HepG2 (cell line): ENCODE measurements around the gene MRPL2. TPM values are rescaled to one million over a fixed set of nuclear protein-coding genes. Genes with fewer than 3 reads are reported as not detected.
A peak's percentile ranks its signal among the peaks of the same experiment; 100 is the strongest.

Experiments used
- GPN1 ChIP-seq: sonication (generic); formaldehyde crosslinking; IDR thresholded peaks from 2 replicates; pipeline ENCODE4 v1.5.1; 2020; ENCODE audit warnings: missing genetic modification reagents, borderline replicate concordance
- HMGA1 ChIP-seq: sonication (generic); formaldehyde crosslinking; conservative IDR thresholded peaks from 2 replicates; pipeline ENCODE4 v1.4.0; 2020; ENCODE audit warnings: missing genetic modification reagents
- HNRNPUL1 ChIP-seq: fragments of 200-400 bp; formaldehyde crosslinking; IDR thresholded peaks from 2 replicates; pipeline ENCODE4 v1.6.1; 2017; ENCODE audit warnings: low read depth, mild to moderate bottlenecking, low read length, moderate library complexity
- NCOR1 ChIP-seq: fragments of 200-600 bp; sonication (generic); IDR thresholded peaks from 2 replicates; pipeline ENCODE4 v1.7.0; 2017; ENCODE audit warnings: antibody characterized with exemption, low read length, borderline replicate concordance
- REL ChIP-seq: sonication (generic); formaldehyde crosslinking; conservative IDR thresholded peaks from 2 replicates; pipeline ENCODE4 v1.8.0; 2022; ENCODE audit warnings: mild to moderate bottlenecking, missing genetic modification reagents, moderate library complexity
- ZFY ChIP-seq: sonication (generic); formaldehyde crosslinking; IDR thresholded peaks from 2 replicates; pipeline ENCODE4 v1.4.0; 2020; ENCODE audit warnings: missing genetic modification reagents
- ZNF230 ChIP-seq: sonication (generic); formaldehyde crosslinking; IDR thresholded peaks from 2 replicates; pipeline ENCODE4 v1.4.0; 2020; ENCODE audit warnings: mild to moderate bottlenecking, missing genetic modification reagents
- ZNF414 ChIP-seq: sonication (generic); formaldehyde crosslinking; IDR thresholded peaks from 2 replicates; pipeline ENCODE4 v1.5.0; 2020; ENCODE audit warnings: missing genetic modification reagents
- ZNF7 ChIP-seq: IDR thresholded peaks from 2 replicates; pipeline ENCODE4 v1.6.1; 2016; ENCODE audit warnings: missing biosample characterization, missing genetic modification reagents
- ZNF703 ChIP-seq: sonication (generic); formaldehyde crosslinking; IDR thresholded peaks from 2 replicates; pipeline ENCODE4 v1.5.1; 2020; ENCODE audit warnings: missing genetic modification reagents, mild to moderate bottlenecking, moderate library complexity, borderline replicate concordance
- ZNF780A ChIP-seq: sonication (generic); formaldehyde crosslinking; IDR thresholded peaks from 2 replicates; pipeline ENCODE4 v1.8.0; 2022; ENCODE audit warnings: mild to moderate bottlenecking, missing genetic modification reagents, moderate library complexity
- ZNF841 ChIP-seq: sonication (generic); formaldehyde crosslinking; IDR thresholded peaks from 2 replicates; pipeline ENCODE4 v1.8.1; 2023; ENCODE audit warnings: missing genetic modification reagents, borderline replicate concordance
- ZNF879 ChIP-seq: sonication (generic); formaldehyde crosslinking; IDR thresholded peaks from 2 replicates; pipeline ENCODE4 v1.8.1; 2023; ENCODE audit warnings: missing genetic modification reagents
- polyA plus RNA-seq, 8 experiments: library from polyadenylated mRNA; depleted of rRNA in 3 of 8; stranded (reverse) in 7 of 8; unstranded in 1 of 8; fragments of >200 nt; fragmentation: Illumina TruSeq in 4 of 8; extraction: Trizol in 4 of 8; gene quantifications; 2 replicates each; pipeline versions ENCODE4 v1.2.1 to v1.2.3, GENCODE V29; 2011 to 2016; ENCODE audit warnings: low read depth in 4 of 8, missing spikeins in 1 of 8, mixed read lengths in 1 of 8; ENCODE audit not compliant: insufficient read depth in 1 of 8
- total RNA-seq, 5 experiments: library from RNA; depleted of rRNA; stranded (reverse); fragments of >200 nt; fragmentation: Illumina TruSeq; extraction: Trizol; gene quantifications; 2 replicates each; pipeline ENCODE4 v1.2.3, GENCODE V29; 2016; ENCODE audit warnings: low read depth in 1 of 5
- TF ChIP-seq, protein P1 (sequence below): sonication (generic); formaldehyde crosslinking; conservative IDR thresholded peaks from 2 replicates; pipeline ENCODE4 v1.8.0; 2022; ENCODE audit warnings: missing genetic modification reagents
- TF ChIP-seq, protein P2 (sequence below): IDR thresholded peaks from 2 replicates; pipeline ENCODE4 v1.6.1; 2012; ENCODE audit warnings: low read length, improper control_type of control experiment
- TF ChIP-seq, protein P3 (sequence below): sonication (generic); formaldehyde crosslinking; IDR thresholded peaks from 2 replicates; pipeline ENCODE4 v1.5.1; 2020; ENCODE audit warnings: mild to moderate bottlenecking, moderate library complexity, missing genetic modification reagents
- TF ChIP-seq, protein P4 (sequence below): sonication (generic); formaldehyde crosslinking; IDR thresholded peaks from 2 replicates; pipeline ENCODE4 v1.5.0; 2020; ENCODE audit warnings: missing genetic modification reagents, mild to moderate bottlenecking, borderline replicate concordance
- TF ChIP-seq, protein P5 (sequence below): sonication (generic); formaldehyde crosslinking; IDR thresholded peaks from 2 replicates; pipeline ENCODE4 v1.5.0; 2020; ENCODE audit warnings: missing genetic modification reagents

Gene MRPL2
- total and polyA plus RNA-seq, 2 of the 13 experiments (the other 11 are each of a cell fraction or from before 2014, with no cell fraction given), result 56.8 to 65.6 TPM

DNA sequence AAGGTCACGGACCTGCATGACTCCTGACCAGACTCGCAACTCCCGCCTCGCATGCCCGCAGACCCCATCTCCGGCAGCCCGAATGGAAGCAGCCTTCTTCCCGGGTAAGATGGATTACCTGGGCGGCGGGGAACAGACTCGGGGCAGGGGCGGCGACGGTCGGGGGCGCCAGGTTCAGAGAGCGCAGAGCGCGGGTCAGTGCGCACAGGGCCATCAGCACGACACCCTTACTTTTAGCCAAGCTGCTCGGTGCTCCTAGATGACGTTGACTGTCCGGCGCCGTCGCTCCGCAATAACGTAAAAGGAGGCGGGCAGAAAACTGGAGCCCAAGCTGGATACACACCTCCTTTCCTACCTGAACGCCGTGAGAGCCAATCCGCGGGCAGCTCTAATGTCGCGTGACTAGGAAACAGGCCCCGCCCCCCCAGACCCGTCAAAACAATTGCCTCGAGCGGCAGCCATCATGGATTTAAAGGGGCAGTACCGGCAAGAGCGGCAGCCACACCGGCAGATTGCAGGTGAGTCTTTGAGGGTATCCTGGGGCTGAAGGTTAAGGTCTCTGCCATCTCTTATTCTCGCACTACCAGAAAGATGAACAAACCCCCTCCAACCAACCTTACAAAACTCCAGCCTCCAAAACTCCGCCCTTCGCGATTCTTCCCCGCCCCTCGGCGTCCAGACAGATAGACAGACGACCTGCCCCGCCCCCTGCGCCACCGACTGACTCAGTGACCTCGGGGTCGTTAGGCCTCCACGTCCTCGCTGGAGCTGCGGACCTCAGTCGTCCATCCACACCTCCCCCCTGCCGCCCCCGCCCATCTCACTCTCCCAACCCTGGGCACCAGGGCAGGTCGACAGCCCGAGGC is at the start of gene MRPL2, which contains the start of gene KLC4 (continued):
- TF ChIP-seq NCOR1 (peak; percentile 83; the same call in 1 of the 2 replicates), ZNF7 (CRISPR knock-in tag) (peak; percentile 7; the same call in 1 of the 2 replicates), HMGA1 (CRISPR knock-in tag) (no peak), ZNF780A (CRISPR knock-in tag) (no peak), ZNF414 (CRISPR knock-in tag) (no peak), HNRNPUL1 (no peak), ZFY (CRISPR knock-in tag) (peak; percentile 65), GPN1 (CRISPR knock-in tag) (no peak), ZNF879 (CRISPR knock-in tag) (no peak), REL (CRISPR knock-in tag) (no peak), ZNF841 (CRISPR knock-in tag) (no peak), ZNF230 (CRISPR knock-in tag) (no peak; the same call in 1 of the 2 replicates), ZNF703 (CRISPR knock-in tag) (peak; percentile 33; the same call in 1 of the 2 replicates)
- TF ChIP-seq, protein P1, sequence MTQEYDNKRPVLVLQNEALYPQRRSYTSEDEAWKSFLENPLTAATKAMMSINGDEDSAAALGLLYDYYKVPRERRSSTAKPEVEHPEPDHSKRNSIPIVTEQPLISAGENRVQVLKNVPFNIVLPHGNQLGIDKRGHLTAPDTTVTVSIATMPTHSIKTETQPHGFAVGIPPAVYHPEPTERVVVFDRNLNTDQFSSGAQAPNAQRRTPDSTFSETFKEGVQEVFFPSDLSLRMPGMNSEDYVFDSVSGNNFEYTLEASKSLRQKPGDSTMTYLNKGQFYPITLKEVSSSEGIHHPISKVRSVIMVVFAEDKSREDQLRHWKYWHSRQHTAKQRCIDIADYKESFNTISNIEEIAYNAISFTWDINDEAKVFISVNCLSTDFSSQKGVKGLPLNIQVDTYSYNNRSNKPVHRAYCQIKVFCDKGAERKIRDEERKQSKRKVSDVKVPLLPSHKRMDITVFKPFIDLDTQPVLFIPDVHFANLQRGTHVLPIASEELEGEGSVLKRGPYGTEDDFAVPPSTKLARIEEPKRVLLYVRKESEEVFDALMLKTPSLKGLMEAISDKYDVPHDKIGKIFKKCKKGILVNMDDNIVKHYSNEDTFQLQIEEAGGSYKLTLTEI (CRISPR knock-in tag), result no peak
- TF ChIP-seq, protein P2, sequence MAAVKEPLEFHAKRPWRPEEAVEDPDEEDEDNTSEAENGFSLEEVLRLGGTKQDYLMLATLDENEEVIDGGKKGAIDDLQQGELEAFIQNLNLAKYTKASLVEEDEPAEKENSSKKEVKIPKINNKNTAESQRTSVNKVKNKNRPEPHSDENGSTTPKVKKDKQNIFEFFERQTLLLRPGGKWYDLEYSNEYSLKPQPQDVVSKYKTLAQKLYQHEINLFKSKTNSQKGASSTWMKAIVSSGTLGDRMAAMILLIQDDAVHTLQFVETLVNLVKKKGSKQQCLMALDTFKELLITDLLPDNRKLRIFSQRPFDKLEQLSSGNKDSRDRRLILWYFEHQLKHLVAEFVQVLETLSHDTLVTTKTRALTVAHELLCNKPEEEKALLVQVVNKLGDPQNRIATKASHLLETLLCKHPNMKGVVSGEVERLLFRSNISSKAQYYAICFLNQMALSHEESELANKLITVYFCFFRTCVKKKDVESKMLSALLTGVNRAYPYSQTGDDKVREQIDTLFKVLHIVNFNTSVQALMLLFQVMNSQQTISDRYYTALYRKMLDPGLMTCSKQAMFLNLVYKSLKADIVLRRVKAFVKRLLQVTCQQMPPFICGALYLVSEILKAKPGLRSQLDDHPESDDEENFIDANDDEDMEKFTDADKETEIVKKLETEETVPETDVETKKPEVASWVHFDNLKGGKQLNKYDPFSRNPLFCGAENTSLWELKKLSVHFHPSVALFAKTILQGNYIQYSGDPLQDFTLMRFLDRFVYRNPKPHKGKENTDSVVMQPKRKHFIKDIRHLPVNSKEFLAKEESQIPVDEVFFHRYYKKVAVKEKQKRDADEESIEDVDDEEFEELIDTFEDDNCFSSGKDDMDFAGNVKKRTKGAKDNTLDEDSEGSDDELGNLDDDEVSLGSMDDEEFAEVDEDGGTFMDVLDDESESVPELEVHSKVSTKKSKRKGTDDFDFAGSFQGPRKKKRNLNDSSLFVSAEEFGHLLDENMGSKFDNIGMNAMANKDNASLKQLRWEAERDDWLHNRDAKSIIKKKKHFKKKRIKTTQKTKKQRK, result no peak
- TF ChIP-seq, protein P3, sequence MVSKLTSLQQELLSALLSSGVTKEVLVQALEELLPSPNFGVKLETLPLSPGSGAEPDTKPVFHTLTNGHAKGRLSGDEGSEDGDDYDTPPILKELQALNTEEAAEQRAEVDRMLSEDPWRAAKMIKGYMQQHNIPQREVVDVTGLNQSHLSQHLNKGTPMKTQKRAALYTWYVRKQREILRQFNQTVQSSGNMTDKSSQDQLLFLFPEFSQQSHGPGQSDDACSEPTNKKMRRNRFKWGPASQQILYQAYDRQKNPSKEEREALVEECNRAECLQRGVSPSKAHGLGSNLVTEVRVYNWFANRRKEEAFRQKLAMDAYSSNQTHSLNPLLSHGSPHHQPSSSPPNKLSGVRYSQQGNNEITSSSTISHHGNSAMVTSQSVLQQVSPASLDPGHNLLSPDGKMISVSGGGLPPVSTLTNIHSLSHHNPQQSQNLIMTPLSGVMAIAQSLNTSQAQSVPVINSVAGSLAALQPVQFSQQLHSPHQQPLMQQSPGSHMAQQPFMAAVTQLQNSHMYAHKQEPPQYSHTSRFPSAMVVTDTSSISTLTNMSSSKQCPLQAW, result peak; percentile 71
- TF ChIP-seq, protein P4, sequence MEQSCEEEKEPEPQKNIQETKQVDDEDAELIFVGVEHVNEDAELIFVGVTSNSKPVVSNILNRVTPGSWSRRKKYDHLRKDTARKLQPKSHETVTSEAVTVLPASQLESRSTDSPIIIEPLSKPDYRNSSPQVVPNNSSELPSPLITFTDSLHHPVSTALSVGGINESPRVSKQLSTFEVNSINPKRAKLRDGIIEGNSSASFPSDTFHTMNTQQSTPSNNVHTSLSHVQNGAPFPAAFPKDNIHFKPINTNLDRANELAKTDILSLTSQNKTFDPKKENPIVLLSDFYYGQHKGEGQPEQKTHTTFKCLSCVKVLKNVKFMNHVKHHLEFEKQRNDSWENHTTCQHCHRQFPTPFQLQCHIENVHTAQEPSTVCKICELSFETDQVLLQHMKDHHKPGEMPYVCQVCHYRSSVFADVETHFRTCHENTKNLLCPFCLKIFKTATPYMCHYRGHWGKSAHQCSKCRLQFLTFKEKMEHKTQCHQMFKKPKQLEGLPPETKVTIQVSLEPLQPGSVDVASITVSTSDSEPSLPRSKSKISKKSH, result no peak; the same call in none of the 2 replicates
- TF ChIP-seq, protein P5, sequence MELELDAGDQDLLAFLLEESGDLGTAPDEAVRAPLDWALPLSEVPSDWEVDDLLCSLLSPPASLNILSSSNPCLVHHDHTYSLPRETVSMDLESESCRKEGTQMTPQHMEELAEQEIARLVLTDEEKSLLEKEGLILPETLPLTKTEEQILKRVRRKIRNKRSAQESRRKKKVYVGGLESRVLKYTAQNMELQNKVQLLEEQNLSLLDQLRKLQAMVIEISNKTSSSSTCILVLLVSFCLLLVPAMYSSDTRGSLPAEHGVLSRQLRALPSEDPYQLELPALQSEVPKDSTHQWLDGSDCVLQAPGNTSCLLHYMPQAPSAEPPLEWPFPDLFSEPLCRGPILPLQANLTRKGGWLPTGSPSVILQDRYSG (CRISPR knock-in tag), result no peak
